CD14-positive monocyte (primary cell): ENCODE data around the gene GIMAP8. TPM values are rescaled to one million over a fixed set of nuclear protein-coding genes. Genes with fewer than 3 reads are reported as not detected.

ENCODE experiments used
- DNase-seq, 3 donors: peaks; one replicate each; pipeline ENCODE4 v3.0.0-alpha.2; 2011 to 2022
- H2AFZ ChIP-seq: 2 replicates; pipeline ENCODE4 v1.6.0; 2012; ENCODE audit warnings: mild to moderate bottlenecking, low read depth, low read length, inconsistent platforms; ENCODE audit not compliant: insufficient read depth, poor library complexity, severe bottlenecking
- H3K27ac ChIP-seq, 2 donors: 1 replicate in 1 of 2; 2 replicates in 1 of 2; pipeline ENCODE4 v1.5.1; 2012 to 2013; ENCODE audit warnings: low read length in 2 of 2, control low read depth in 1 of 2, inconsistent platforms in 1 of 2, low read depth in 1 of 2, mild to moderate bottlenecking in 1 of 2
- H3K27me3 ChIP-seq, 2 donors: one replicate each; pipeline versions ENCODE4 v1.6.0 to v1.6.1; 2011 to 2013; ENCODE audit warnings: low read length in 2 of 2; ENCODE audit not compliant: control insufficient read depth in 2 of 2, insufficient read depth in 2 of 2
- H3K36me3 ChIP-seq, 2 donors: replicated peaks in 1 of 2; 1 replicate in 1 of 2; 2 replicates in 1 of 2; pipeline versions ENCODE4 v1.5.1 to v1.6.1; 2012 to 2013; ENCODE audit warnings: low read length in 2 of 2, control low read depth in 1 of 2, inconsistent platforms in 1 of 2, mild to moderate bottlenecking in 1 of 2; ENCODE audit not compliant: insufficient read depth in 2 of 2, control insufficient read depth in 1 of 2
- H3K4me1 ChIP-seq, 2 donors: 1 replicate in 1 of 2; 2 replicates in 1 of 2; pipeline versions ENCODE4 v1.5.1 to v1.6.1; 2012 to 2013; ENCODE audit warnings: low read length in 2 of 2, control low read depth in 1 of 2, inconsistent platforms in 1 of 2, mild to moderate bottlenecking in 1 of 2, moderate library complexity in 1 of 2; ENCODE audit not compliant: insufficient read depth in 2 of 2, control insufficient read depth in 1 of 2
- H3K4me2 ChIP-seq: replicated peaks from 2 replicates; pipeline ENCODE3; 2012; ENCODE audit warnings: low read length, moderate library complexity, mild to moderate bottlenecking; ENCODE audit not compliant: poor library complexity, severe bottlenecking; ENCODE audit errors: extremely low read depth
- H3K4me3 ChIP-seq, 3 experiments: fragments of 200-600 bp in 1 of 3; sonication (generic) in 1 of 3; replicated peaks in 1 of 3; 1 replicate in 2 of 3; 2 replicates in 1 of 3; pipeline ENCODE4 v1.5.1; 2011 to 2013; ENCODE audit warnings: low read length in 3 of 3, mild to moderate bottlenecking in 3 of 3, control low read depth in 2 of 3, low read depth in 2 of 3, inconsistent platforms in 1 of 3, moderate library complexity in 1 of 3
- H3K79me2 ChIP-seq: 2 replicates; pipeline ENCODE4 v1.6.0; 2012; ENCODE audit warnings: mild to moderate bottlenecking, control low read depth, inconsistent platforms, low read length, moderate library complexity; ENCODE audit not compliant: insufficient read depth
- H3K9ac ChIP-seq: 2 replicates; pipeline ENCODE4 v1.6.0; 2017; ENCODE audit warnings: low read length, mild to moderate bottlenecking; ENCODE audit not compliant: insufficient read depth, poor library complexity, severe bottlenecking
- H3K9me3 ChIP-seq, 2 donors: replicated peaks in 1 of 2; 1 replicate in 1 of 2; 2 replicates in 1 of 2; pipeline versions ENCODE4 v1.5.1 to v1.6.1; 2012 to 2013; ENCODE audit warnings: low read length in 2 of 2, control low read depth in 1 of 2; ENCODE audit not compliant: control insufficient read depth in 1 of 2, insufficient read depth in 1 of 2
- H4K20me1 ChIP-seq: 2 replicates; pipeline ENCODE4 v1.6.0; 2012; ENCODE audit warnings: mild to moderate bottlenecking, low read length, control low read depth, moderate library complexity; ENCODE audit not compliant: insufficient read depth
- H3K27ac Mint-ChIP-seq, 7 donors: one replicate each; pipeline ENCODE4 v1.8.0; 2020; ENCODE audit warnings: mild to moderate bottlenecking in 7 of 7, mixed read lengths in 7 of 7, moderate library complexity in 6 of 7, inconsistent platforms in 2 of 7
- H3K27me3 Mint-ChIP-seq, 3 donors: one replicate each; pipeline ENCODE4 v1.8.0; 2021 to 2022; ENCODE audit warnings: low read depth in 3 of 3, mild to moderate bottlenecking in 3 of 3, mixed read lengths in 3 of 3, moderate library complexity in 3 of 3, inconsistent platforms in 1 of 3
- H3K36me3 Mint-ChIP-seq, 2 donors: one replicate each; pipeline ENCODE4 v1.8.0; 2020; ENCODE audit warnings: mixed read lengths in 2 of 2, inconsistent platforms in 1 of 2, mild to moderate bottlenecking in 1 of 2
- H3K4me1 Mint-ChIP-seq: one replicate; pipeline ENCODE4 v1.8.0; 2020; ENCODE audit warnings: mild to moderate bottlenecking, mixed read lengths
- H3K4me3 Mint-ChIP-seq, 2 donors: one replicate each; pipeline ENCODE4 v1.8.0; 2020; ENCODE audit warnings: mild to moderate bottlenecking in 2 of 2, mixed read lengths in 2 of 2, moderate library complexity in 1 of 2
- H3K9me3 Mint-ChIP-seq, 7 donors: one replicate each; pipeline ENCODE4 v1.8.0; 2020 to 2022; ENCODE audit warnings: mixed read lengths in 7 of 7, mild to moderate bottlenecking in 6 of 7, moderate library complexity in 6 of 7, inconsistent platforms in 2 of 7
- WGBS: methylation state at CpG from one replicate; pipeline ENCODE4 v1.1.5; 2013; ENCODE audit warnings: missing lambda C conversion rate; ENCODE audit not compliant: insufficient coverage; 5-methylcytosine and 5-hydroxymethylcytosine counted together
- intact Hi-C, 2 donors: fragments of 100-400 bp; cut with micrococcal nuclease; formaldehyde crosslinking; loops; one replicate each; pipeline versions ENCODE4 v1.15.0 to v1.15.1; 2023
- polyA plus RNA-seq, 3 donors: library from polyadenylated mRNA; depleted of rRNA in 1 of 3; unstranded in 2 of 3; stranded (reverse) in 1 of 3; fragments of 300-500 nt in 2 of 3; fragments of >200 nt in 1 of 3; fragmentation: Illumina TruSeq in 2 of 3; gene quantifications; 1 replicate in 2 of 3; 2 replicates in 1 of 3; pipeline ENCODE4 v1.2.3, GENCODE V29; 2012 to 2021
- TF ChIP-seq, protein P1 (sequence below): fragments of 200-600 bp; IDR thresholded peaks from one replicate; pipeline ENCODE4 v1.8.0; 2022; ENCODE audit warnings: antibody characterized with exemption, mild to moderate bottlenecking

GIMAP8 gene
- polyA plus RNA-seq, 3 donors = 12.0 to 26.8 (median 22.5) TPM

- H3K9ac ChIP-seq = no peak overlapping the region
- peaks cover 0 to 15% of the 10 kb centered on the region in 2 donors for H3K9me3 ChIP-seq
- Mint-ChIP-seq H3K27me3 (peaks cover 2 to 12% (median 9%) of the 10 kb centered on the region in 3 donors), H3K27ac (no peak overlapping the region), H3K4me3 (no peak overlapping the region), H3K4me1 (peaks cover 40% of the 10 kb centered on the region), H3K36me3 (peaks cover 3 to 7% of the 10 kb centered on the region in 2 donors), H3K9me3 (peaks cover 7 to 14% (median 11%) of the 10 kb centered on the region in 7 donors)
- no peak overlapping the region for H3K4me2 ChIP-seq
- no peak overlapping the region for H3K27ac ChIP-seq
- intact Hi-C loops = no loop called here
- TF ChIP-seq, protein P1, sequence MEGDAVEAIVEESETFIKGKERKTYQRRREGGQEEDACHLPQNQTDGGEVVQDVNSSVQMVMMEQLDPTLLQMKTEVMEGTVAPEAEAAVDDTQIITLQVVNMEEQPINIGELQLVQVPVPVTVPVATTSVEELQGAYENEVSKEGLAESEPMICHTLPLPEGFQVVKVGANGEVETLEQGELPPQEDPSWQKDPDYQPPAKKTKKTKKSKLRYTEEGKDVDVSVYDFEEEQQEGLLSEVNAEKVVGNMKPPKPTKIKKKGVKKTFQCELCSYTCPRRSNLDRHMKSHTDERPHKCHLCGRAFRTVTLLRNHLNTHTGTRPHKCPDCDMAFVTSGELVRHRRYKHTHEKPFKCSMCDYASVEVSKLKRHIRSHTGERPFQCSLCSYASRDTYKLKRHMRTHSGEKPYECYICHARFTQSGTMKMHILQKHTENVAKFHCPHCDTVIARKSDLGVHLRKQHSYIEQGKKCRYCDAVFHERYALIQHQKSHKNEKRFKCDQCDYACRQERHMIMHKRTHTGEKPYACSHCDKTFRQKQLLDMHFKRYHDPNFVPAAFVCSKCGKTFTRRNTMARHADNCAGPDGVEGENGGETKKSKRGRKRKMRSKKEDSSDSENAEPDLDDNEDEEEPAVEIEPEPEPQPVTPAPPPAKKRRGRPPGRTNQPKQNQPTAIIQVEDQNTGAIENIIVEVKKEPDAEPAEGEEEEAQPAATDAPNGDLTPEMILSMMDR = no peak
- no CpG with 5 or more reads among the region's 2 CpGs for WGBS
- DNase-seq = no peak
- H3K4me1 ChIP-seq = peaks cover 22 to 32% of the 10 kb centered on the region in 2 donors
- H3K4me3 ChIP-seq = no peak overlapping the region
- H4K20me1 ChIP-seq = peaks cover 3% of the 10 kb centered on the region
- no peaks in the 10 kb centered on the region for H3K27me3 ChIP-seq
- H3K36me3 ChIP-seq = no peaks in the 10 kb centered on the region
- peaks cover 18% of the 10 kb centered on the region for H3K79me2 ChIP-seq
- no peak overlapping the region for H2AFZ ChIP-seq
These were observed 4.0 kb upstream of the GIMAP8 start for GRCh38 chr7:150446288-150446938.

DNA sequence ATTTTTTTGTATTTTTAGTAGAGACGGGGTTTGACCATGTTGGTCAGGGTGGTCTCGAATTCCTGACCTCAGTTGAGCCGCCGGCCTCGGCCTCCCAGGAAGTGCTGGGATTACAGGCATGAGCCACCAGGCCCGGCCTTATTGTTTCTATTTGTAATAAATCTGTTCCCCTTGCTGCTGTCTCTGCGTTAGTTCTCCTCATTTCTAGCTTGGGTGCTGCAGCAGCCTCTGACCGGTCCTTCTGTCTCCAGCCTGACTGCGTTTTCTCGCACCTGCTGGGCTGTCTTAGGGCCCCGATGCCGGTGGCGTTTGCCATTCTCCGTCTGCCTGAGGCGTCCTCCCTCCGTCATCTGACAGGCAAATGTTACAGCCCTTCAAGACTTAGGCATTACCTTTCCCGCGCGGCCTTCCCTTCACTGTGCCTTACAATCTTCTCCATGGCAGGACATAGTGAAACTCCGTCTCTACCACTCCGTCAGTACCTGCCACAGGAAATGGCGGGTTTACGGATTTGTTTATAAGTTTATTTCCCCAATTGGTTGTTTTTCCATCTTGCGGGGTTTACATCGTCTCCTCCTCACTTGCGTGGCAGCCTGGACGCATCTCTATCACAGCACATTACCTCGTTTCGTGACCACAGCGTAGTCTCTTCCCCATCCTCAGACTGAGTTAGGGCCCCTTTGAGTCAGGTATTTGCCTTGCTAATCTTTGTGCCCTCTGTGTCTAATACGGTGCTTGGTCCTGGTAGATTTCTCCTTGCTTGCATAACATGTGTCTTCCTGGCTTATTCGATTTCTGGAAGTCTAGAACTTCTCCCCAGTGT lies 2.3 kb upstream of the GIMAP8 start:
- Histone ChIP-seq H3K4me3 (peak overlapping the region in 1 of 3 experiments; percentile 100), H3K9ac (no peak overlapping the region), H3K36me3 (peaks cover 0 to 1% of the 10 kb centered on the region in 2 donors), H3K4me1 (peaks cover 28 to 39% of the 10 kb centered on the region in 2 donors), H4K20me1 (peaks cover 18% of the 10 kb centered on the region), H3K4me2 (peak overlapping the region; percentile 95), H2AFZ (peak overlapping the region; percentile 4), H3K27me3 (no peaks in the 10 kb centered on the region), H3K9me3 (no peaks in the 10 kb centered on the region), H3K79me2 (peaks cover 35% of the 10 kb centered on the region), H3K27ac (no peak overlapping the region)
- no peak for DNase-seq
- peaks cover 10% of the 10 kb centered on the region in 2 donors for H3K36me3 Mint-ChIP-seq
- peak overlapping the region; percentile 62 to 77 for H3K4me3 Mint-ChIP-seq
- H3K27ac Mint-ChIP-seq = peak overlapping the region in 6 of 7 donors; percentile 12 to 90 (median 57)
- peaks cover 0 to 2% (median under 1%) of the 10 kb centered on the region in 7 donors for H3K9me3 Mint-ChIP-seq
- H3K27me3 Mint-ChIP-seq = peaks cover 0 to 8% (median 7%) of the 10 kb centered on the region in 3 donors
- peaks cover 50% of the 10 kb centered on the region for H3K4me1 Mint-ChIP-seq
- intact Hi-C loops = no loop called here
- WGBS = 80% methylated on average over 31 of the region's 32 CpGs
- TF ChIP-seq, protein P1 = no peak
